GM21786 (cell line): ENCODE data around the gene R3HDM2.

Source experiments
- ATAC-seq: cut with Tn5 transposase; IDR thresholded peaks from one replicate; pipeline ENCODE4 v1.9.1; 2021; ENCODE audit not compliant: unreplicated experiment

R3HDM2 gene

DNA sequence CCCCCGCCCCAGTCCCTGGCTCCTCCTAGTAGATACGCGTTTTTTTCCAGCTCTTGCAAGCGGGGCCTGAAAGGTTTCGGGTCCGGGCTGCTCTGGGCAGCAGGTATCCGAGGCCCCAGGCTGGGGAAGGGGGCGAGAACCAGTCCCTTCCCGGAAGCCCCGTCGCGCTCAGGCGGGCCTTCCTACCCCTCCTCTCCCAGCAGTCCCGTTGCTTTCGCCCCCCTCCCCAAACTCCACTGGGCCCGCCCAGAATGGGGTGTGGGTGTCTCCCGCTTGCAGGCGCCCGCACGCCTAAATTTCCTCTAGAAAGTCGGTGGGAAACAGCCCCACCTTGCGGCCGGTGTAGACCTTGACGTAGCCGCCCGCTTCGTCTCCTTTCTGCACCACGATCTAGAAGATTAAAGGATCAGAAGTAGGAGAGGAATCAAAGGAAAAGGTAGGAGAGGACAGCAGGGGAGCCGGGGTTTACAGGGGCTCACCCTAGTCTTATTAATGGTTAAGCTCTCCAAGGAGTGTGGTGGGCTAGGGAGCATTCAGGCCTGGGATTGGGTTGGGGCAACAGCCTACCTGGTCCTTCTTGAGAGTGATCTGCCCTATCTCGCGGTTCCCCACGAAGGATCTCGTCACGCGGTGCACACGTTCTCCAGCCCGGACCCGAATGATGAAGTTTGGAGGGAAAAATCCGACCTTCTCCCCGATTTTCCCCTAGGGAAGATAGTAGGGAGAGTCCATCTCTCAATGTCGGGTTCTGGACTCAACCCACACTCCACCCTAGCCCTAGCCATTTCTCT is 187.1 kb downstream of the R3HDM2 start:
- no peak for ATAC-seq

DNA sequence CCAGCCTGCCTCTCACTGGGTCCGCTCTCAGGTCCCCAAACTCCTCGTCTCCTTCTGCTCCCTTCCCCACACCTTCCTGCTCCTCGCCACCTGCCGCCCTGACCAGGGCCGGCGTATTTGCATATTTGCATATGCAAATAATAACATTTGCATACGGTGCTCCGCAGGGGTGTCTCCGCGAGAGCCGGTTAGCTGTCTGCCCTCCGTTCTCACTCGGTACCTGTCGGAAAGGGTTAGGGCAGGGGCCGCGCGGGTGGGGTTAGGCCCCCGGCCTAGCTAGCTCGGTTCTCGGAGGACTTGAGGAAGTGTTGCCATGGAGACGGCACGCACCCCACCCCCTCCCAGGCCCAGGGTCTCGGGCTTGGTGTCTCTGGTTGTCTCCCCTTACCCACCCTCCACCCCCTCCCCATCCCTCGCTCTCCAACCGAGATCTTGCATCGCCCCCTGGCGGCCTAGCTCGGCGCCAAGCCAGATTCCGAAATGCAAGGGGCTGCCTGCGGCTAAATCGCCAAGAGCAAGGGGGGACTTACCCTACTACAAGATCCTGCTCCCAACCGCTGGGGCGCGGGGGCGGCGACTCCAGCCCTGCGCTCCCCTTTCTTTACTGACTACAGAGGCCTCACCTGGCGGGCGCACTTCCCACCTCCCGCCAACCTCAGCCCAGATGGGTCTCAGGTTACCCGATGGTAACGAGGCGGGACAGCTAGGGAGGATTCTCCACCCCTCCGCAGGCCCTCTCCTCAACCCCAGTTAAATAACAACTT is 188.0 kb downstream of the R3HDM2 start:
- ATAC-seq = peak; percentile 30

DNA sequence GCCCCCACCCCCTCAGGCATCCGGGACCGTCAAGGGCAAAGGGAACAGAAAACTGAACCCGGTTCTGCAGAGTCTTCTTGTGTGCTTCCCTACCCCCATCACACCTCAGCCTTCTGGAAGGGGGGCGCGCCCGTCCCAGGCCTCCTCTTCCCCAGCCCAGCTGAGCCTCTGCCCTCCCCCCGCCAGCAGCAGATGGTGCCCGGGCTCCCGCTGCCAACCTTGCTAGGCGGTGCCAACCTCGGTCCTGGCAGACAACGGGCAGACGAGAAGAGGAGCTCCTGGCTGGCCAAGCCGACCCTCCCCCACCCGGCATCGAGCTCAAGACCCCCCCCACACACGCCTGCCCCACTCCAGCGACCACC is 188.5 kb downstream of the R3HDM2 start:
- ATAC-seq = no peak

DNA sequence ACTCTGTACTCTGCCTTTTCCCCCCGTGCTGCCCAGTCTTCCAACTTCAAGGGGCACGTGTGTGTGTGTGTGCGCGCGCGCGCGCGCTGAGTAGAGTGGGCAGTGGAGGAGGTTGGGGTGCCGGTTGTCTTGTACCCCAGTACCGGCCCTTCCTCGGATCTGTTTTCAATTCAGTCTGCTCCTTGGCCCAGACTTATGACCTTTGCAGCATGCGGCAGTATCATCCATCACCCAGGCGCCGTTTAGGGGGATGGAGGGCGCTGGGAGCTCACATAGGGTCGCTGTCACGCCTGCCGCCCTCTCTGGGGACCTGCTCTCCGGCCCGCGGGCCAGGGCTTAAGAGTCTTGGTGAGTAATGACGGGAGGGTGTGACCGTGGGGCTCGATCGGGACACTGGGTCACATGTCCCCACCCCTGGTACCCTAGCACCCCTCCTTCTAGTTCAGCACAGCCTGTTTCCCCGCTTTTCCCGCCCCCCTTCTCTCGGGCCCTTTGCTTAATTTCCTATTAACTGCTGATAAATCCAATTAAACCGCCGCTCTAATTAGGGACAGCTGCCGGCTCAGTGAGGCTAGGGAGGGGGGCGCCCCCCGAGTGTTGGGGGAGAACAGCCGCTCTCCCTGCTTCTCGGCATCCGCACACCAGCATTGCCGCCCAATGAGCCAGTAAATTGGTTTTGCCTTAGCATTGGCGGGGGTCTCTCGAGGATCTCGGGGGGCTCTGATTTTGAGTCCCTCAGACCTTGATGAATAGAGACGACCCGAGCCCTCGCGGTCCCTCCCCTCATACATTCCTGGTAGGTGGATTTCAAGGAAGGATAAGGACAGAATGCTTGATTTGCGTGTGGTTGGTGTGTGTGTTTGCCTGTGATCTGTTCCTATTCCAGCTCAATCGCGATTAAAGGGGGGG is 189.2 kb downstream of the R3HDM2 start:
- ATAC-seq = no peak

DNA sequence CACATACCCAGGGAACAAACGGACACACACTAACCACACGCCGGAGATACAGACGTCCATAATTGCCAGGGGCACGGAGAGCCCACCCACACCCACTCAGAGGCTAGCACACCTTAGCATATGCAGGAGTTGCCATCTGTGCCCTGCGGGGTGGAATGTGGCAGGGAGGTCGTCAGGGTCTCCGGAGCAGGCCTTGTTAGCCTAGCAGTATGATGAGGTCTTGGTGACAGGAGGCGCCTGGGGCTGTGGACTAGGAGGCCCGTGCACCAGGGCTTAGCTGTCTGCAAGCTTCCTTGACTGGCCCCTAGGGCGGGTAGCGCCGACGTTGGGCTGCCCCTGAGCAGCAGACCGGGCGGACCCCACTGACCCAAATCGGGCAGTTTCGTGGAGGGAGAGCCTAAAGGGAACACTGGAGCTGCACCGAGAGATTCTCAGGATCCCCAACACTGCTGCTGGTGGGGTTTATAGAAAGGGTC is 189.9 kb downstream of the R3HDM2 start:
- no peak for ATAC-seq

DNA sequence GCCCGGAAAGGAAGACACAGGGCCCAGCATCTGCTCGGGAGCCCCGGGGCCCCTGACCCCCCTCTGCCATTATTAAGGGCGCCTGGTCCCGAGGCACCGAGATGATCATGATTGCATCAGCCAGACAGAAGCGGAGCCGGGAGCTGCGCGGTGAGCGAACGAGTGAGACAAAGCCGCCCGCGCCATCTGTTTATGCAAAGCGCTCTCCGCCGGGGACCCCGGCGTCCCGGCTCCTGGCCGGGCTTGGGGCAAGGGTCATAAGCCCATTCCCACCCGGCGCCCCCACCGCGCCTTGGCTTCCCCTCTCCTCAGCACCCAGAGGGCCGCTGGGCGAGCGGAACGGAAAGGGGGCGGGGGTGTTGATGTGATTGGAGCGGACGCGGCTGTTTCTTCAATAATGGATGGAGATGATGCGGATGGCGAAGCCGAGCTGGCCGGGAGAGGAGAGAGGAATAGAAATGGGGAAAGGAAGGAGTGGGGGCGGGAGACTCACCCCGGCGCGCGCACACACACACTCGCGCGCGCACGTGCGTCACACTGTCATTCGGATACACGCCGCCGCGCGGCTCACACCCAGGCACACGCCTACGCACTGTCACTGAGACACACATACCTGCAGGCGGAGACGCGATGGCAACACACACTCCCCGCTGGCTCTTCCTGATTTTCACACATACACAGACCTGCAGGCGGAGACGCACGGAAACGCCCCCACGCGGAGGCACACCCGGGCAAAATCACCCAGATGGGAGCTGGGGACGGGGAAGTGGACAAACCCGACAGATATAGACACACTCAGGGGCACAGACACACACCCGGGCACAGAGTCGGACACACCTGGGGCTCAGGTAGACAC is 190.5 kb downstream of the R3HDM2 start:
- ATAC-seq = no peak

DNA sequence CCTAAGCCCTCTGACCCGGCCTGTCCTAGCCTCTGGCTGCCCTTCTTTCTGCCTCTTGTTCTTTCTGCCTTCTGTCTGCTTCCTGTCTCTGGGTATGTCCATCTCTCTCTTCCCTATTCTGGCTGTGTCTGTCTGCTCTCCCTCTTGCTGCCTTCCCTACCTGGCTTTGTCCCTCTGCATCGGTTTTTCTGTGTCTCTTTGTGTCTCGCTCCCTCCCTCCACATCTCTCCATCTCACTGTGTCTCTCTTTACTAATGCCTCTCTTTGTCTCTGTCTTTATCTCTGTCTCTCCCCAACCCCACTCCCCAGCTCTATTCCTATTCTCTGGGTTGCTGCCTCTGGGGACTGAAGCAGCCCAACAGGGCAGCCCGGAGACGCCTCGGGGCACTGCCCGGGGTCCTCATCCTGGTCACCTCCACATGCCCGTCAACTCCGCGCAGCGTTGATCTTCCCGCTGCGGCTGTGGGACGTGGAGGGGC is 191.2 kb downstream of the R3HDM2 start:
- no peak for ATAC-seq

DNA sequence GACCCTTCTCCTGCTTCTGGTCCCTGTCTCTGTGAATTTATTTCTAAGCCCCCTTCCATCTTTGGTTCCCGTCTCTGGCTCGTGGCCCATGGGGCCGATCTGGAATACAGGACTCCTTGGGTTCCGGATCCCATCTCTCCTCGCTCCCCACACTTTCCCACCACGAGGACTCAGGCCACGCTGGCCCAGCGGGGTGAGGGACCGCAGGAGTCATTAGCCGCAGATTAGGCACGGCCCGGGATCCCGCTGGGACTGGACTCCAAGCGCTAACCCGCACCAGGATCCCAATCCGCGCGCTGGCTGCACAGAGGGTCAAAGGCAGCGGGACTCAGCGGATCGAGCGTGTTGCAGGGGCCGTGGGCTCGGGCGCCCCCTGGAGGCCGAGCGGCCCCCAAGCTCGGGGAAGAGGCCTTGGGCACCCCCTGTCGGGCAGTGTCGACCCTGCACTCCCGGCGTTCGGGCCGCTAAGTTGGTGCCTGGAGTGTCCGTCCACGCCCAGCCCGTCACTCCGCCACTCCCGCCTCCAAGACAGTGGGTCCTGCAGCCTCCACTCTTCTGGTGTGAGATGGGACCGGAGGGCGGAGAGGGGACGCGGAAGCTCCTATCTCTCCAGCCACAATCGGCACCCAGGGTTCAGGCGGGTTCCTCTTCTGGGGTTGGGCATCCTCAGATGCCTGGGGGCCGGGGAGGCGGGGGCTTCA is 191.8 kb downstream of the R3HDM2 start:
- peak; percentile 41 for ATAC-seq

DNA sequence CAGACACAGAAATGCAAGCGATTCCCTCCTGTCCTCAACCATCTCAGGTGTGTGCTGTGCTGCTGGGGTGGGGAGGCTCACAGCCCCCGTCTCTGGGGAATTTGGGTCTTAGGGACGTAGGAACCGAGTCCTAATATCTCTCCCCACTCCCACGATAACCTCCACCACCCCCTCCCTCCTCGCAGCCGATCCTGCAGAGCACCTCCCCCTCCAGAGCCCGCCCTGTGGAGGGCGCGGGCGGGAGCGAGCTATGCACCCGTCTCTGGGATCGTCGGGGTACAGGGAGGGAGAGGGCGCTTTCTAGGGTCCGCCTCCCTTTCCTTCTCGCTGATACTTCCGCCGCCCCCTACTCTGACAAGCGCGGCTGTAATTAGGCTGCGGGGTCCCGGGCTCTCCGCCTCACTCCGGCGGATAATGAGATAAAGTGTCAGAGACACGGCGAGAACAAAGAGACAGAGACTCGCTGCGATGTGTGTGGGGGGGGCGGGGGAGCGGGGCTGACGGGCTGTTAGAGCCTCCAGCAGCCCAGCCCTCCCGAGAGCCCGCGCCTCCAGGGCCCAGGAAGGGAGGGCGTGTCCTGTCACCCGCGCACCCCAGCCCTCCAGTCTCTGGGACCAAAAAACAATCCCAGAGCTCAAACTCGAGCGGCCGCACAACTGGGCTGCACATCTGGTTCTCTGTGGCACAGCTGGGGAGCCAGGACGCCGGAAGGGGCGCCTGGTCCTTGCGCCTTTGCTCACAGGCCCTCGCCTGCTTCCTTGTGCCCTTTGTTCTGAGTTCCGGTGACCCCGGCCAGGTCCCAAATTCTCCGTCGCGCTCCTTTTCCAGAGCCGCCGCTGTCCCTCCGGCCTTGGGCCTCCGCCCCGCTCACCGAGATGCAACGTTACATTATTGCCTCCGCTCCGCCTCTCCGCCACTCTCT is 192.7 kb downstream of the R3HDM2 start:
- no peak for ATAC-seq

DNA sequence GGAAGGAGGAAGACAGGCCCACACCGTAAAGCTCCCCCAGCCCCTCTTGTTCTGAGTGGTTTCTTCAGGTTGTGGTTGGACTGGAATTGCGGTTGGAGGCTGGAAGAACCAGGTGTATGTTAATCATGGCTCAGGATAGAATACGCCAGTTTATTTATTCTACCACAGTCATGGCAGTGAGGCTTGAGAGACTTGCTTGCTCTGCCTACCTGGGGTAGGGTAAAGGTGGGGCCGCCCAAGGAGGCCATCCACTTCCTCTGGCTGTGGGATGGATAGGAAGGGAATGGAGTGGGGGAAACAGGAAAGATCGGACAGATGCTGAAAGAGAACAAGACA is 193.3 kb downstream of the R3HDM2 start:
- ATAC-seq = no peak

DNA sequence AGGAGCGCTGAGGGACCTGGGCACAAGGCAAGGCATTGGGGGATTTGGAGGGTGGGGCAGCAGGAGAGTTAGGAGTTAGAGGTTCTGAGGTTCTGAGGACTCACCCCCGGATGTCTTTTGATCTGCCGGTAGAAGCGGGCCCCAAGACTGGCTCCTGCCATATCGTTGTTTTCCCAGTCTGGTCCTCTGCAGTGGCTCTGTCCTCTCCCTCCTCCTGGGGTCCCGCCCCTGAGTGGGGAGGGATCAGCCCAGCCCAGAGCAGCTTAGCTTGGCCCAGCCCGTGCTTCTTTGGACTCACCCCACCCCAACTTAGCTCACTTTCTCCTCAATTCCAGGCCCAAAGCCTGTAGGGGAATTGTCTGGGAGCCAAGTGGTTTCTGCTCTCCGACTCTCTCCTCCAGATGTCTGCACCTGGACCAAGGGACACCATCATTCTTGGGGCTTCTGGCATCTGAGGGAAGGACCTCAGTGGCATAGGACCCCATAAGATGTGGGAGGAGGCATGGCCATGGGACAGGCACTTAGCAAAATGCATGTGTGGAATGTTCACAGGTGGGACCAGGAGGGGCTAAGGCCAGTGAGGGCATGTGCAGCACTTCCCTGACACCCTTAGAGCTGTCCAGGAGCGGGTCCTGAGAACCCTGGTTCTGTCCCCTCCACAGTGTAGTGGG is 193.8 kb downstream of the R3HDM2 start:
- no peak for ATAC-seq

DNA sequence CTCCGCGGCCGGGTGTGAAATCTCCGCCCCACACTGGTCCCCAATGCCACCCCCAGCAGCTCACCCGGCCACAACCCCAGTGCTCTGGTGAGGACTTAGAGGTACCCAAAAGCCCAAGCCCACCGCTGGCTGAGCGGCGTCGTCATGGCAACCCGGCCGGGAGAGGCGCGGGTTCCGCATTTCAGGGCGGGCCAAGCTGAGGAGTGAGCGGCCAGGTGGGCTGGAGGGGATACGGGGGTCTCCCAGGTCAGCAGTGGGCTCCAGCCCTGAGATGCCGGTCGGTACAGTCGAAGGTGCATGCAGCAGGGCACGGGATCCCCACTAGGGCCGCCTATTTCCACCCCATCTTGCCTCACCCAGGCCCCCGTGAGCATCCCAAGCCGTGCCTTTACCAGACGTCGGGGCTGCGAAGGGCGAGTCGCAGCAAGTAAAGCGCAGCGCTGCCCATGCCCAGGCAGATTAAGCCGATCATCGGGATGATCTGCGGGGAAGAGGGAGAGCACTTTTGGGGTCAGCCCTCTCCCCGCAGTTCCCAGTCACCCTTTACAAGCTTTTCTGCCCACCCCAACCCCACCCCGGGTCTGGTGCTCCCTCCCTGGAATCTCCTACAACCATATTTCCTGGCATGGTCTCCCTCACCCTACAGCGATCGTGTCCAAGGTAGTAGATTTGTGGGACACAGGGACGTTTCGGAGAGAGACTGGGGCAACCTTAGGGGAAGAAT is 194.5 kb downstream of the R3HDM2 start:
- no peak for ATAC-seq

DNA sequence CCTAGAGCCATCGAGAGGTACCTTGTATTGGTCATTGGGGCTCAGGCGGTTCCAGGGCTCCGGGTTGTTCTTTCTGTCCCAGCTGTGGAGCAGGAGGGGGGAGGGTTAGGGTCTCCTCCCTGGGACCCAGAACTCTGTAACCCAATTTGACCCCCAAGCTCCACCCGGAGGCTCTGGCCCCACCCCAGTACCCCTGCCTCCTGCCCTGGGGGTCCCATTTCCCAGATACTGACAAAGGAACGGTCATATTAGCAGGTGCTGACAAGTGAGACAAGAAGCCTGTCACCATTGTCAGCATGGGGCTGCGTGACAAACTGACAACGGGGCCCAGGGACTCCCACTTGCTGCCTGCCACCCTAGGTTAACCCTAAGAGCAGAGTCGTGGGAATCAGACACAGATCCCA is 195.1 kb downstream of the R3HDM2 start:
- no peak for ATAC-seq

DNA sequence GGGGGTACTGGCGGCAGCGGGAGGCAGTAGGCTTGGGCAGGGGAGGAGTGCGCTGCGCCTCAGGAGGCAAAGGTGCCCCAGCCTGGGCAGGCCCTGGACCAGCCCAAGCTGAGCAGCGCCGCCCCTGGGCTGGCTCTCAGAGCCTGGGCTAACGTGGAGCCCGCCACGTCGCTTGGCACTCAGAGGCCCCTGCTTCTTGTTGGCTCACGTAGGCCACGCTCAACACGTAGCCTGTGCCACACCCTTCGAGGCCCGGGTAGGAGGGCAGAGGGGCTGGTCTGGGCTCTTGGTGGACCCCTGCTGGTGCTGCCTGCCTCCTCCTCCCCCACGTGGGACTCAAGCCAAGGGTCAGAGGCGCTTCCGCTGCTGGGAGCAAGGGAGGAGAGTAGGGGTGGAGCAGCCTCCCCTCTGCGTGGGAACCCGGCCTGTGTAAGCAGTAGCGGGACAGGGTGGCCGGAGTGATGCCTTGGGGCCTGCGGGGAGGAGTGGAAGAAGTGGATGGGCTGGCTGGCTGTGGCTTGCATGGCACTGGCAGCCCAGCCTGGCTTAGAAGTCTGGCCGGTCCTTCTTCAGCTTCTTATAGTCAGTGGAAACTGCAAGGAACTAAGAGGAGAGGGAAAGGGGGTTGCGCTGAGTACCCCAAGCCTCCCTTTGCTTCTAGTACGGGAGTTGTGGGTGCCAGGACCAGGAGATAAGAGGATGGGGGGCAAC is 195.7 kb downstream of the R3HDM2 start:
- no peak for ATAC-seq

DNA sequence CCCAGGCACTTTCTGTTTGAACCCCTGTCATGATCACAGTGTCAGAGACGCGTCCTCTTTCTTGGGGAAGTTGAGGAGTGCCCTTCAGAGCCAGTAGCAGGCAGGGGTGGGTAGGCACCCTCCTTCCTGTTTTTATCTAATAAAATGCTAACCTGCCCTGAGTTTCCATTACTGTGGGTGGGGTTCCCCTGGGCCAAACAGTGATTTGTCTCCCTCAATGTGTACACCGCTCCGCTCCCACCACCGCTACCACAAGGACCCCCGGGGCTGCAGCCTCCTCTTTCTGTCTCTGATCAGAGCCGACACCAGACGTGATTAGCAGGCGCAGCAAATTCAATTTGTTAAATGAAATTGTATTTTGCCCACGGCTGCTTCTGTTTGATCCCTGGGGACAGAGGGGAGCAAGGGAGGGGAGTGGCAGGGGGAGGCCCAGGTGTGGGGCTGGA is 196.2 kb downstream of the R3HDM2 start:
- no peak for ATAC-seq

DNA sequence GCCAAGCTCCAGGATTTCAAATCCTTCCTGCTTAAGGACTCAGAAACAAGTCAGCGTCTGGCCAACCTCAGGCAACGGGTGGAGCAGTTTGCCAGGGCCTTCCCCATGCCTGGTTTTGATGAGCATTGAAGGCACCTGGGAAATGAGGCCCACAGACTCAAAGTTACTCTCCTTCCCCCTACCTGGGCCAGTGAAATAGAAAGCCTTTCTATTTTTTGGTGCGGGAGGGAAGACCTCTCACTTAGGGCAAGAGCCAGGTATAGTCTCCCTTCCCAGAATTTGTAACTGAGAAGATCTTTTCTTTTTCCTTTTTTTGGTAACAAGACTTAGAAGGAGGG is 196.6 kb downstream of the R3HDM2 start:
- no peak for ATAC-seq
